RWPE2 (cell line): Measurements from ENCODE around the gene ZNF610.
"Not testable (repeated sequence)": the region's sequence is repeated elsewhere in the genome, so short reads cannot be mapped to it uniquely, and the experiment has no call there.

Experiments used
- ATAC-seq: fragments of 200-7000 bp; cut with Tn5 transposase; 3 replicates; pipeline ENCODE4 v1.9.1; 2021; ENCODE audit warnings: low read depth
- DNase-seq: peaks from one replicate; pipeline ENCODE4 v3.0.0-alpha.2; 2020; ENCODE audit warnings: low spot score
- H3K27ac ChIP-seq: fragments of 450-650 bp; 2 replicates; pipeline ENCODE4 v1.5.1; 2017; ENCODE audit warnings: mild to moderate bottlenecking; ENCODE audit not compliant: poor library complexity, severe bottlenecking
- H3K27me3 ChIP-seq: fragments of 250-450 bp; sonication (Bioruptor Pico); 2 replicates; pipeline ENCODE4 v1.5.1; 2021; ENCODE audit warnings: mild to moderate bottlenecking, moderate library complexity; ENCODE audit not compliant: insufficient read depth, poor library complexity, severe bottlenecking
- H3K36me3 ChIP-seq: fragments of 250-450 bp; sonication (Bioruptor Pico); 2 replicates; pipeline ENCODE4 v1.5.1; 2020; ENCODE audit warnings: low read depth, mild to moderate bottlenecking, moderate library complexity
- H3K4me1 ChIP-seq: fragments of 250-450 bp; sonication (Bioruptor Pico); 2 replicates; pipeline ENCODE4 v1.5.1; 2021; ENCODE audit warnings: mild to moderate bottlenecking, moderate library complexity; ENCODE audit not compliant: insufficient read depth, poor library complexity, severe bottlenecking
- H3K4me3 ChIP-seq: fragments of 250-450 bp; sonication (Bioruptor Pico); 2 replicates; pipeline ENCODE4 v1.5.1; 2021; ENCODE audit warnings: mild to moderate bottlenecking, moderate library complexity; ENCODE audit not compliant: severe bottlenecking
- H3K9me3 ChIP-seq: fragments of 250-450 bp; sonication (Bioruptor Pico); 2 replicates; pipeline ENCODE4 v1.5.1; 2021; ENCODE audit warnings: mild to moderate bottlenecking, moderate library complexity; ENCODE audit not compliant: severe bottlenecking
- TF ChIP-seq, protein P1 (sequence below): fragments of 450-650 bp; IDR thresholded peaks from one replicate; pipeline ENCODE4 v1.5.1; 2017; ENCODE audit warnings: mild to moderate bottlenecking, moderate library complexity; ENCODE audit not compliant: poor library complexity, severe bottlenecking

ZNF610 gene

GRCh38 chr19:52331757-52332156, 4.3 kb upstream of the ZNF610 start:
- DNase-seq, result no peak
- peaks cover 11% of the 10 kb centered on the region for H3K9me3 ChIP-seq
- no peak overlapping the region for H3K4me3 ChIP-seq

GRCh38 chr19:52335768-52336116, 301 bp upstream of the ZNF610 start:
- Histone ChIP-seq H3K4me1 (no peaks in the 10 kb centered on the region), H3K27me3 (no peaks in the 10 kb centered on the region), H3K9me3 (peaks cover 5% of the 10 kb centered on the region), H3K36me3 (no peaks in the 10 kb centered on the region), H3K4me3 (peak overlapping the region; percentile 41), H3K27ac (no peak overlapping the region)
- ATAC-seq (peak; percentile 10; the same call in 1 of the 3 replicates), DNase-seq (no peak)
- TF ChIP-seq, protein P1, sequence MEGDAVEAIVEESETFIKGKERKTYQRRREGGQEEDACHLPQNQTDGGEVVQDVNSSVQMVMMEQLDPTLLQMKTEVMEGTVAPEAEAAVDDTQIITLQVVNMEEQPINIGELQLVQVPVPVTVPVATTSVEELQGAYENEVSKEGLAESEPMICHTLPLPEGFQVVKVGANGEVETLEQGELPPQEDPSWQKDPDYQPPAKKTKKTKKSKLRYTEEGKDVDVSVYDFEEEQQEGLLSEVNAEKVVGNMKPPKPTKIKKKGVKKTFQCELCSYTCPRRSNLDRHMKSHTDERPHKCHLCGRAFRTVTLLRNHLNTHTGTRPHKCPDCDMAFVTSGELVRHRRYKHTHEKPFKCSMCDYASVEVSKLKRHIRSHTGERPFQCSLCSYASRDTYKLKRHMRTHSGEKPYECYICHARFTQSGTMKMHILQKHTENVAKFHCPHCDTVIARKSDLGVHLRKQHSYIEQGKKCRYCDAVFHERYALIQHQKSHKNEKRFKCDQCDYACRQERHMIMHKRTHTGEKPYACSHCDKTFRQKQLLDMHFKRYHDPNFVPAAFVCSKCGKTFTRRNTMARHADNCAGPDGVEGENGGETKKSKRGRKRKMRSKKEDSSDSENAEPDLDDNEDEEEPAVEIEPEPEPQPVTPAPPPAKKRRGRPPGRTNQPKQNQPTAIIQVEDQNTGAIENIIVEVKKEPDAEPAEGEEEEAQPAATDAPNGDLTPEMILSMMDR, result no peak

More at GRCh38 chr19:52331757-52332156, 4.3 kb upstream of the ZNF610 start:
- Histone ChIP-seq H3K36me3 (no peaks in the 10 kb centered on the region), H3K4me1 (no peaks in the 10 kb centered on the region), H3K27me3 (no peaks in the 10 kb centered on the region), H3K27ac (no peak overlapping the region)
- ATAC-seq, result no peak
- TF ChIP-seq, protein P1, result no peak

DNA sequence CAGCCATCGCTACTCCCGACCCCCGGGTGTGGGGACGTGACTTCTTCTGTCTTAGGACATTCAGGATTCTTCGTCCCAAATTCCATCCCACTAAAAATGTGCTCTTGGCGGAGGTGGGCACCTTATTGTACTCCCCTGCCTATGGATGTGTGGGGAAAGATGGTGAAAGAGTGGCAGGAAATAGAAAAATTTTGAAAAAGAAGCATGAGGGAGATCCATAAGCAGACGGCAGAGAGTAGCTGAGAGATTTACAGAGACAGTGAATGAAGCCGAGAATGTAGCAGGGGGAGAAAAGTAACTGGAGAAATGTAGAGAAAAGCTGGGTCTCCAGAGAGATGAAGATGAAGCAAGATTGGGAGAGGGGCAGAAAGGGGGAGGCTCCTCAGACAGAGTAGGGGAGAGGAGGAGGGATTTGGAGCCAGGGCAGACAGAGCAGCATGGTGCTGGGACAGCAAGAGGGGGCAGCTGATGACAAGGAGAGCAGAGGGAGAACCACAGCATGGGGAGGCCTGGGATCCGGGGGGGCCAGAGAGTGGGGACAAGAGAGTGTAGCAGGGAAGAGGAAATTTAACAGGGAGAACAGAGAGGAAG, 843 bp downstream of the ZNF610 start:
- Histone ChIP-seq H3K36me3 (no peaks in the 10 kb centered on the region), H3K27ac (no peak overlapping the region), H3K4me3 (peak overlapping the region; percentile 41), H3K9me3 (no peaks in the 10 kb centered on the region), H3K27me3 (no peaks in the 10 kb centered on the region), H3K4me1 (no peaks in the 10 kb centered on the region)
- ATAC-seq (no peak), DNase-seq (no peak)
- TF ChIP-seq, protein P1, result no peak

DNA sequence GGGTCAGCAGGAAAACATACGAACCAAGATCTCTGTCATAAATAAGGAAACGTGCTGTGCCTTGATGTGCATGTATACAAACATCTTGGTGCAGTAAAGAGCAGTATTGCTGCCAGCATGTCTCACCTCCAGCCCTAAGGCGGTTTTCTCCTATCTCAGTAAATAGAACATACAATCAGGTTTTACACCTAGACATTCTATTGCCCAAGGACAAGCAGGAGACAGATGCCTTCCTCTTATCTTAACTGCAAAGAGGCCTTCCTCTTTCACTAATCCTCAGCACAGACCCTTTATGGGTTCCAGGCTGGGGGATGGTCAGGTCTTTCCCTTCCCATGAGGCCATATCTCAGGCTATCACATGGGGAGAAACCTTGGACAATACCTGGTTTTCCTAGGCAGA, 3.0 kb downstream of the ZNF610 start:
- not testable (repeated sequence) for H3K27me3 ChIP-seq, ATAC-seq, H3K36me3 ChIP-seq, H3K27ac ChIP-seq, H3K9me3 ChIP-seq, H3K4me1 ChIP-seq, DNase-seq, H3K4me3 ChIP-seq

DNA sequence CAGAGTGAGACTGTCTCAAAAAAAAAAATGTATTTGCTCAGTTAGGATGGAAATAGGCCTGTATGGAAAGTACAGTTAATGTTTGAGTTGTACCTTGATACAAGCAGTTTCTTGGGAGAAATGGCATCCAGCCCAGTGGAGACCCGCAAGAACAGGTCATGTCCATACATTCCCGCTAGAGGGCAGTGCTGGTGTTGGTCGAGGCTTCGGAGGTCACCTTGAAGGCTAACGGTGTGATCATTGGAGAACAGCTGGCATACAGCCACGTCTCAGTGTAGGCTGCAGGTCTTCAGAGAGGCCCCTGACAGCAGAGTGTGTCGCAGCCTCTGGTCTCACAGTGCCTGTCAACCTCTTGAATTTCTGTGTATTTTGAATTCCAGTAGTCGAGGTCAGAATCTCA, 7.5 kb downstream of the ZNF610 start:
- Histone ChIP-seq H3K36me3 (no peaks in the 10 kb centered on the region), H3K27me3 (no peaks in the 10 kb centered on the region), H3K4me1 (no peaks in the 10 kb centered on the region), H3K27ac (no peak overlapping the region), H3K4me3 (no peak overlapping the region), H3K9me3 (peaks cover 4% of the 10 kb centered on the region)
- DNase-seq (no peak), ATAC-seq (no peak)
- TF ChIP-seq, protein P1, result no peak
